ENCODE results near the gene PATJ.

The PATJ gene

GRCh38 chr1:62066713-62067112 lies 324.4 kb downstream of the PATJ start:
- TF ChIP-seq TCF4 (CRISPR knock-in tag; IDR thresholded peaks at IDR 0.05; ENCODE audit: borderline replicate concordance) (no peak), PPARA (CRISPR knock-in tag; IDR thresholded peaks at IDR 0.05; ENCODE audit: borderline replicate concordance) (no peak), BACH2 (CRISPR knock-in tag; IDR thresholded peaks at IDR 0.05; ENCODE audit: borderline replicate concordance) (no peak), PATZ1 (CRISPR knock-in tag; IDR thresholded peaks at IDR 0.05; ENCODE audit: borderline replicate concordance) (no peak), RARB (CRISPR knock-in tag; IDR thresholded peaks at IDR 0.05) (no peak), POU6F1 (CRISPR knock-in tag; IDR thresholded peaks at IDR 0.05; ENCODE audit: borderline replicate concordance, low read depth) (no peak), ESRRG (CRISPR knock-in tag; IDR thresholded peaks at IDR 0.05) (no peak), TOX (CRISPR knock-in tag; IDR thresholded peaks at IDR 0.05; ENCODE audit: borderline replicate concordance) (no peak), CREB5 (CRISPR knock-in tag; IDR thresholded peaks at IDR 0.05; ENCODE audit: low read depth) (no peak), ZFP3 (CRISPR knock-in tag; IDR thresholded peaks at IDR 0.05) (no peak), ZNF8 (CRISPR knock-in tag; IDR thresholded peaks at IDR 0.05) (no peak), SNAI2 (CRISPR knock-in tag; IDR thresholded peaks at IDR 0.05) (no peak), ZC3H10 (CRISPR knock-in tag; IDR thresholded peaks at IDR 0.05) (no peak), CSRNP3 (CRISPR knock-in tag; IDR thresholded peaks at IDR 0.05) (no peak), ARNTL (CRISPR knock-in tag; IDR thresholded peaks at IDR 0.05; ENCODE audit: borderline replicate concordance, low read depth) (no peak), ZFP30 (CRISPR knock-in tag; IDR thresholded peaks at IDR 0.05) (no peak), CSDC2 (CRISPR knock-in tag; IDR thresholded peaks at IDR 0.05) (no peak), ISL1 (CRISPR knock-in tag; IDR thresholded peaks at IDR 0.05) (no peak)
- no peak for ATAC-seq

GRCh38 chr1:62068416-62068843 lies 326.1 kb downstream of the PATJ start:
- TF ChIP-seq CSDC2 (CRISPR knock-in tag; IDR thresholded peaks at IDR 0.05) (no peak), ISL1 (CRISPR knock-in tag; IDR thresholded peaks at IDR 0.05) (no peak), TSHZ2 (CRISPR knock-in tag; IDR thresholded peaks at IDR 0.05) (no peak), ZFP30 (CRISPR knock-in tag; IDR thresholded peaks at IDR 0.05) (no peak), BACH2 (CRISPR knock-in tag; IDR thresholded peaks at IDR 0.05; ENCODE audit: borderline replicate concordance) (no peak), ZNF70 (CRISPR knock-in tag; IDR thresholded peaks at IDR 0.05) (no peak), CSRNP3 (CRISPR knock-in tag; IDR thresholded peaks at IDR 0.05) (no peak), GLIS3 (CRISPR knock-in tag; IDR thresholded peaks at IDR 0.05) (no peak), CREB5 (CRISPR knock-in tag; IDR thresholded peaks at IDR 0.05; ENCODE audit: low read depth) (no peak), OSR1 (CRISPR knock-in tag; IDR thresholded peaks at IDR 0.05) (no peak), ESRRG (CRISPR knock-in tag; IDR thresholded peaks at IDR 0.05) (no peak), ZNF565 (CRISPR knock-in tag; conservative IDR thresholded peaks at IDR 0.05; ENCODE audit: low read depth) (no peak), ARNTL (CRISPR knock-in tag; IDR thresholded peaks at IDR 0.05; ENCODE audit: borderline replicate concordance, low read depth) (no peak), ZNF8 (CRISPR knock-in tag; IDR thresholded peaks at IDR 0.05) (no peak), SNAI2 (CRISPR knock-in tag; IDR thresholded peaks at IDR 0.05) (no peak), RARB (CRISPR knock-in tag; IDR thresholded peaks at IDR 0.05) (no peak), ZFP3 (CRISPR knock-in tag; IDR thresholded peaks at IDR 0.05) (no peak), TOX (CRISPR knock-in tag; IDR thresholded peaks at IDR 0.05; ENCODE audit: borderline replicate concordance) (no peak), PATZ1 (CRISPR knock-in tag; IDR thresholded peaks at IDR 0.05; ENCODE audit: borderline replicate concordance) (no peak)
- no peak for ATAC-seq
